ENCODE data around the gene TRIM3.
A peak's percentile ranks its signal among the peaks of the same experiment; 100 is the strongest.

TRIM3 gene

DNA sequence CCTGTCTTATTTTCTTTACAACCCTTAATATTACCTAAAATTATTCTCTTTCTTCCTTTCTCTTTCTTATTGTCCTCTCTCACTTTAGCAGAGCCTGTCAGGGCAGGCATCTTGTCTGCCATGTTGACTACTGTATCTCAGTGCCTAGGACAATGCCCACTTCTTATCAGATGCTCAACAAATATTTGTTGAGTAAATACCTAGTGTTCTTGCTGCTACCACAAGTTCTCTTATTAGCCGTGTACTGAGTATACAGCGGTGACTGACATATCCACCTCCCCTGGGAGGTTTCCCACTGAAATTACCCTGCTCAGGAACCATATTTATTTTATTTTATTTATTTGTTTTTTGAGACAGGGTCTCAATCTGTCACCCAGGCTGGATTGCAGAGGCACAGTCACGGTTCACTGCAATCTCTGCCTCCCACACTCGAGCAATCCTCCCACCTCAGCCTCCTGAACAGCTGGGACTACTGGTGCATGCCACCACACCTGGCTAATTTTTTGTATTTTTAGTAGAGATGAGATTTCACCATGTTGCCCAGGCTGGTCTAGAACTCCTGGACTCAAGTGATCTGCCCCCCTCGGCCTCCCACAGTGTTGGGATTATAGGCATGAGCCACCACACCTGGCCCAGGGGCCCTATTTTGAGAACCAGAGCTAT lies 39.6 kb downstream of the TRIM3 start:
- no peak for DNase-seq

DNA sequence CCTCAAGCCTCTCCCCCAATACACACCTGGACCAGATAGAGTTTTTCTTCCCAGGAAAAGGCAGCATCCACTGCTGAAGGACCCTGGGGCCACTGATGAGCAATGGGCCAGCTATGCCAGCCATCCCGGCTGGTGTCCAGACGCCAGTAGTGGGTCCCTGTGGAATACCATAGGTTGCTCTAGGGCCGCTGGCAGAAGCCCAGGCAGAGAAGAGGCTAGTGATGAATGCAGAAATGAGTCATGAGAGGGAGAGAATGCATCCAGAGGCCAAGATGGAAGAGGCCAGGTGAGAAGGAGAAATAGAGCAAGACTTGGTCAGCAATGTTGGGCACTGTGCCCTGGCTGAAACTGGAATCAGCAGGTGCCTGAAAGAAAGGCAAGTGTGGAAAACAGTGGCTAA lies 41.9 kb downstream of the TRIM3 start:
- no peak for DNase-seq

DNA sequence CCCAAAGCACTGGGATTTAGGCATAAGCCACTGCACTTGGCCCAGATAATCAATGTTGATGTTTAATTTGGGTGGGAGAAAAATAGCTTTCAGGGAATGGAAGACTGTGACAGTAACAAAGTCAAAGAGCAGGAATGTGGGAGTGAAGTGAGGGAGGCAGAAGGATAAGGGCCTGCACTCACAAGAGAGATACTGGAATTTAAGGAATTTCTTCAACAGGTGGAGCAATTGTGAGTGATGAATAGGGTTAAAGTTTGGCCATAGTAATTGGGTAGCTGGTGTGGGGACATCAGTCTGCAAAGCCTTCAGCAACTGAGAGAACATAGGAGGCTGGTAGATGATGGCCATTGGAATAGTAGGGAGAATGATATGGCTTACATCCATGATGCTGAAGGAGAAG lies 46.2 kb downstream of the TRIM3 start:
- DNase-seq, result no peak

GRCh38 chr11:6420677-6421076 lies 53.1 kb downstream of the TRIM3 start:
- DNase-seq, result no peak

DNA sequence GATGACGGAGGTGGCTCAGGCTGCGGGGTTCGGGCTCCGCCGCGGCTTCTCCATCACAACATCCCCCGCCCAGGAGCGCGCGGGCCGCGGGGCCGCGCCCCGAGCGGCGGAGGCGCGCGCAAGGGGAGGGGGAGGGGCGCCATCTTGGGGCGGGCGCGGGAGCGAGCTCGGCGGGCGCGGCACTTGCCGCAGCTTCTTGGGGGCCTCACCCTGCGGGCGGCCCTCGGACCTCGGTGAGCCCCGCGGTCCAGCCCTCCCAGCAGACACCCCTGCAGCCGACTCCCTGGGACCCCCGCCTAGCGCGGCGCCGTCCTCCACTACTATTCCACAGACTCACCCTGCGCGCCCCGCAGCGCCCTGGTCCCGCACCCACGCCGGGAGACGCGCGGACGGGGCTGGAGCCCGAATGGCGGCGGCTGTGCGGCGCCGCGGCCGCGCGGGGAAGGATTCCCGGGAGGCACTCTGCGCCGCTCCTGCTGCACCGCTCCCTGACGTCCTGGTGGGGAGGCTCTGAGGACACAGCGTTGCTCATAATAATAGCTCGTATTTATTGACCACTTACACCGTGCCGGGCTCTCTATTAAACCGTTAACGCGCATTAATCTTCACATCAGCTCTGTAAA lies 54.6 kb downstream of the TRIM3 start, which contains the start of gene APBB1:
TSS of gene APBB1 (minus strand) at position 86 of the 623 bp plus-strand sequence. CDS start 7,747 bp downstream, outside the sequence.
- DNase-seq, result peak; percentile 70

- DNase-seq, result no peak
Observed at GRCh38 chr11:6418557-6419008, 55.2 kb downstream of the TRIM3 start.

- no peak for DNase-seq
Observed at GRCh38 chr11:6417907-6418556, 55.7 kb downstream of the TRIM3 start.

DNA sequence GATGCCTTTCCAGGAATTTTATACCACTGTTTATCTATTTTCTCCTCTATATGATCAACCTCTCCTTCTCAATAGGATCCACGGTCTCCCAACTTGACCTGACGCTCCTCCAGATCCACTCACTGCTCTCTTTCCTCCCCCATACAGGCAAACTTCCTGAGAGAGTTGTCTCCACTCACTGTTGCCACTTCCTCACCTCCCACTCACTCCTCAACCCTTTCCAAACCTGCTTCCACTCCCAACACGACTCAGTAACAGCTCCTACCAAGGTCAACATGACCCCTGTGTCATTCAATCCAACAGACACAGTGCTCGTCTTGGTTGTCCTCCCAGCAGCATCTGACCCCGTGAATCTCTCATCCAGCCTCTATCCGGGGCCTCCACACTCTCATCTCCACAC lies 57.9 kb downstream of the TRIM3 start:
- DNase-seq, result no peak

GRCh38 chr11:6414874-6415328 lies 58.8 kb downstream of the TRIM3 start:
- DNase-seq, result no peak

GRCh38 chr11:6413791-6414201 lies 59.9 kb downstream of the TRIM3 start:
- DNase-seq, result no peak

- DNase-seq, result no peak
Observed at GRCh38 chr11:6411594-6412031, 62.1 kb downstream of the TRIM3 start.

DNA sequence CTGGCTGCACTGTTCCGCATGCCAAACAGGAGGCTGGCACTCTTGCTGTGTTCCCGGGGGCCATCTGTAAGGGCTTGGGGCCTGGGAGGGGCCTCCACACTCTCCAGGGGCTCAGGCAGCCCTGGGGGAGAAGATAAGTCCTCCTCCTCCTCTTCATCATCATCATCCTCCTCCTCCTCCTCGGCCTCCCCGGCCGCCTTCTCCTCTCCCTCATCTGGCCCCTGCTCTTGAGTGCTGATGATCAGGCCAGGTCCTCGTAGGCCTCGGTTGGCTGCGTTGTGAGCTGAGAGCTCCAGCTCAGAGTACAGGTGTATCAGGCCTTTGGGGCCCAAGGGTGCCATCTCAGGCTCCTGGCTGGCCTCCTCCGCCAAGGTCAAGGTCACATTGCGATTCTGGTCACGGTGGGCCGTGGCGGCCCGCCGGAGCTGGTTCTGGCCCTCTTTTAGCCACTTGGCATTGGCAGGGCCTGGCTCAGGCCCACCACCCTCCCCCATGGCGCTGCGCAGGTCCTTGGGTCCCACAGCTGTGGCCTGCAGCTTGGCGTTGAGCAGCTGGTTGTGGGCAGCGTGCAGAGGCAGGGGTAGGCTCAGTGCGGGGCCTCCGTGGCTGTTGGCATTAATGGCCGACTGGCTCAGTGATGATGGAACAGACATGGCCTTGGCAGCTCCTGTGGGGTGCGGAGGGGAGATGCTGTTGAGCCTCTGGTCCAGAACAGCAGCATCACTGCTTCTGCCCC lies 62.9 kb downstream of the TRIM3 start:
- no peak for DNase-seq

GRCh38 chr11:6406370-6406769 lies 67.4 kb downstream of the TRIM3 start:
- no peak for DNase-seq

DNA sequence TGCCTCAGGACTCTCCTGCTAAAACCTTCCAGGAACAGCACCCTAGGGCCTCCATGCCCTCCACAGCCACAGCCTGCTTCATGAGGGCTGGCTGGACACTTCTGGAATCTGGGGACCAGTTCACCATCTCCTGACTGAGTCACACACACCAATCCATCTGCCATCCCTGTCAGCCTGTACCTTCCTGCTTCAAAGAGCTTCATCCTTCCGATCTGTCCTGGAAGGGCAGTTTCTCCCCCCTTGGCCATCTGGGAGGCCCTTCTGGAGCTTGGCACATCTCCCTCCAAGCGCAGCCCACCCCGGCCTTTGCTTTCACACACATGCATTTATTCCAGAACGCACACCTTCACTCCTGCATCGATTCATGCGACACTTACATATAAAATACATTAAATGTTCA lies 67.9 kb downstream of the TRIM3 start:
- no peak for DNase-seq

DNA sequence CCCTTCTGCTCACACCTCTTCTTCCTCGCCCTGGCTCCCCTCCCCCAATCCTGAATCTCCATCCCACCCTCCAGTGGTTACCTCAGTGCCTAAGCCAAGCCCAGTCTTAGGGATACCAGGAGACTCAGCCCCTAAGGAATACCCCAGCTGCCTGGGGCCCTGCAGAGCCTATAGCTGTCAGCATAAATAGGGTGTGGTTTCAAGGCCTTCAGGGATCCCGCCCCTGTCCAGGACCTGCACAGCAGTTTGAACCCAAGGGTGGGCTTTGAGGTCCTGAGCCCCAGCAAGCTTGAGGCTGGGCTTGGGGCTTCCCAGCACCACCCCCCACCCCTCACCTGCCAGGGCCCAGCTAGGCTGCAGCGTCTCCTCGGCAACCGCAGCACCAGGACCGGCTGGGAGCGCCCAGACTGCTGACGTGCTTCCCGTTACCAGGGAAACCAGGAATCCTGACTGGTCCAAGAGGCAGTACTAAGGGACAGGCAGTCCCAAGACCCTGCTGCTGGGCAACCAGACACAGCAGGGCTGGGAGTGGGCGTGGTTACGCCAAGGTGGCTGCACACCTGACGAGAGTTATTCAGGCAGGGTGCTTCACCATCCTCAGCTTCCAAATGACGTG lies 68.6 kb downstream of the TRIM3 start:
- DNase-seq, result no peak

DNA sequence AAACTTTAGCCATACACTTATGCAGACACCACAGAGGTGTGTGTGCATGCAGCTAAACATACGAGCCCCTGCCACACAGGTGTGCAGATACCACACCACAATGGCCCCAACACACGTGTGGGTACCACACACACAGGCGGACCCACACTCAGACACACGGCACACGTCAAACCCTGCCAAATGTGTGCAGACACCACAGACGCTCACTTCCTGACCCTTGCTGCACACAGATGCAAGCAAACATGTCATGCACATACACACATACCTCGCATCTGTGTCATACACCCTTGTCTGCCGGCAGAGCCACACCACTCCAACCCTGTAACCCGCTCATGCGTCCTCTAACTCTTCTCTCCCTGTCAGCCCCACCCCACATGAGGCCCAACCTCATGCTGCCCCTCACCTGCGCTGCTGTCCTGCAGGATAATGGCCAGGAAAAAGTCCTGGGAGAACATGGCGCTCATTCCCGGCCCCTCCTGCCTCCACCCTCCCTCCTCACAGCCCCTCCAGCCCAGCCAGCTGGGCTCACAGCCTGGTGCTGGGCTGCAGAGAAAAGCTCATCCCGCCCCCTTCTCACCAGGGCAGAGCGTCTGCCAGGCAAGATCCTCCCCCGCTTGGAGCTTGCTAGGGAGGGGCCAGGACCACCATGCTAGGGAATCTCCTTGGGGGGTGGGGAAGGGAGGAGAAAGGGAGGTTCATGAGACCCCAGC lies 69.2 kb downstream of the TRIM3 start:
- DNase-seq, result no peak

- no peak for DNase-seq
Observed at GRCh38 chr11:6403539-6403938, 70.2 kb downstream of the TRIM3 start.

DNA sequence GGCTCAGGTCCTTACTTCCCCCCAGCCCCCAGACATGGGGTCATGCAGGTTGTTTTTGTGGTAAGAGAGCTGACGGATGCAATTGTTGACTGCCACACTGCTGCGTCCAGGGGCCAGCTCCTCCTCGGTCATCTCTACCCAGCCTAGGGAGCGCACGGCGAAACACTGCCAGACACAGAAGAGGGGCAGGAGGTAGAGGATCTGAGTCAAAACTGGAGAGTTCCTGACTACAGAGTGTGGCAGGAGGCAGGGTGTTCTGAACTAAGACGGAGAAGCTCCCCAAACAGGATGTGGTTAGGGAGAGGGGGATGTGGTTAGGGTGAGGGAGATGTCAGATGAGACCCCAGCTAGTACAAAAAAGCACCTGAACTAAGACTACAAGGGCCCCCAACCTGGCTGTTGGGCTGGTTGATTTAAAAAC lies 71.2 kb downstream of the TRIM3 start:
- peak; percentile 60 for DNase-seq

GRCh38 chr11:6402061-6402470 lies 71.7 kb downstream of the TRIM3 start:
- no peak for DNase-seq

GRCh38 chr11:6401464-6401863 lies 72.3 kb downstream of the TRIM3 start:
- no peak for DNase-seq

DNA sequence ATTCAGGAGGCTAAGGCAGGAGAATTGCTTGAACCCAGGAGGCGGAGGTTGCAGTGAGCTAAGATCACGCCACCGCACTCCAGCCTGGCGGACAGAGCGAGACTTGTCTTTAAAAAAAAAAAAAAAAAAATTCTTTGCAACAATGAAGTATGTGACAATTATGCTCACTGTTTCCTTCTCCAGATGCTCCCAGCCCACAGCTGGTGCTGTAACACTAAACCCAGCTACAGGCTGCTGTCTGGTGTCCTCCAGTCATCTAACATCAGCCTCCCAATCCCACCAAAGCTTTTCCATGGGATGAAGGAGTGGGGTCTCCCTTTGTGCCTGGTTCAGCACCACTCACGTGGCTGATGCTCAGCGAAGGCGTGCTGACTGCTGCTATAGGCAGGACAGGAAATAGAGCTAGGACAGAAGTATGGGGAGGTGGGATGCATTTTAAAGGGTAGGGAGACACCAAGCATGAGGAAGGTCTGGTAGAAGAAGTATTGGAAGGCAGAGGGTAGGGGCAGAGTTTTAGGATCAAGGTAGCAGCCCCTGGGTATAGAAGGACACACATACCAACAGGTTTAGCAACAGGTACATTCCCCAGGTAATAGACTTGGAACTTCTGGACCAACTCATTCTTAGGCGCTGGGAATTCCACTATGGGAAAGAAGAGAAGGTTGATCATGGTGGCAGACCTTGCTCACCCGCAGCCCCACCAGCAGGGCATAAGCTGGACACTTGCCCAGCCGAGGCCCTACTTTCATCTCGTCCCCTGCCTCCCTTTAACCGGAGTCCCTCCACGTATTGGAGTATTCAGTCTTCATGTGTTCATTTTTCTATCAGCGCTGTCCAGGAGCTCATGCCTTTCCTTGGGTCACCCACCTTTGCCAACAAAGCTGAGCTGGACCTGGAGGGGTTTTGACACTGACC lies 73.1 kb downstream of the TRIM3 start:
- DNase-seq, result no peak

Data from activated effector memory CD4-positive, alpha-beta T cell treated with Interleukin-2 at 50 U/mL for 16 hours (primary cell).